ENCODE data around the gene MBD3L1.

- TF ChIP-seq, protein P1, sequence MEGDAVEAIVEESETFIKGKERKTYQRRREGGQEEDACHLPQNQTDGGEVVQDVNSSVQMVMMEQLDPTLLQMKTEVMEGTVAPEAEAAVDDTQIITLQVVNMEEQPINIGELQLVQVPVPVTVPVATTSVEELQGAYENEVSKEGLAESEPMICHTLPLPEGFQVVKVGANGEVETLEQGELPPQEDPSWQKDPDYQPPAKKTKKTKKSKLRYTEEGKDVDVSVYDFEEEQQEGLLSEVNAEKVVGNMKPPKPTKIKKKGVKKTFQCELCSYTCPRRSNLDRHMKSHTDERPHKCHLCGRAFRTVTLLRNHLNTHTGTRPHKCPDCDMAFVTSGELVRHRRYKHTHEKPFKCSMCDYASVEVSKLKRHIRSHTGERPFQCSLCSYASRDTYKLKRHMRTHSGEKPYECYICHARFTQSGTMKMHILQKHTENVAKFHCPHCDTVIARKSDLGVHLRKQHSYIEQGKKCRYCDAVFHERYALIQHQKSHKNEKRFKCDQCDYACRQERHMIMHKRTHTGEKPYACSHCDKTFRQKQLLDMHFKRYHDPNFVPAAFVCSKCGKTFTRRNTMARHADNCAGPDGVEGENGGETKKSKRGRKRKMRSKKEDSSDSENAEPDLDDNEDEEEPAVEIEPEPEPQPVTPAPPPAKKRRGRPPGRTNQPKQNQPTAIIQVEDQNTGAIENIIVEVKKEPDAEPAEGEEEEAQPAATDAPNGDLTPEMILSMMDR (IDR thresholded peaks at IDR 0.05 in 8 of 11, conservative IDR thresholded peaks at IDR 0.05 in 3 of 11) = no peak
- TF ChIP-seq POLR2AphosphoS5 (IDR thresholded peaks at IDR 0.05) = no peak
- TF ChIP-seq POLR2A (IDR thresholded peaks at IDR 0.05) = no peak
These were observed 18.3 kb downstream of the MBD3L1 start for GRCh38 chr19:8850488-8850887.
